WTC11 (cell line): ENCODE measurements around the gene PLD1. TPM values are rescaled to one million over a fixed set of nuclear protein-coding genes. Genes with fewer than 3 reads are reported as not detected.

Experiments used
- ATAC-seq: fragments of 200-7000 bp; cut with Tn5 transposase; 2 replicates; pipeline ENCODE4 v1.10.0; 2021; ENCODE audit warnings: mild to moderate bottlenecking, moderate library complexity
- CTCF ChIA-PET: fragments of 300-600 bp; sonication (Branson Sonifier 250); formaldehyde crosslinking; loops from one replicate; lab custom pipeline; 2021; ENCODE audit warnings: antibody characterized with exemption; lab: Charles Lee
- POLR2A ChIA-PET: fragments of 350-600 bp; sonication (Branson Sonifier 250); formaldehyde crosslinking; loops from one replicate; lab custom pipeline; 2021; ENCODE audit warnings: antibody characterized with exemption; lab: Charles Lee
- DNase-seq: peaks from one replicate; pipeline ENCODE4 v3.0.0; 2021; ENCODE audit warnings: low spot score
- H3K27ac Mint-ChIP-seq: 2 replicates; pipeline ENCODE4 v1.8.0; 2021; ENCODE audit warnings: mixed read lengths
- H3K27me3 Mint-ChIP-seq: 2 replicates; pipeline ENCODE4 v1.8.0; 2021; ENCODE audit warnings: low read depth, mild to moderate bottlenecking, moderate library complexity, mixed read lengths
- H3K36me3 Mint-ChIP-seq: 2 replicates; pipeline ENCODE4 v1.8.0; 2021; ENCODE audit warnings: mixed read lengths
- H3K4me1 Mint-ChIP-seq: 2 replicates; pipeline ENCODE4 v1.8.0; 2022; ENCODE audit warnings: mixed read lengths
- H3K4me3 Mint-ChIP-seq: 2 replicates; pipeline ENCODE4 v1.8.0; 2021; ENCODE audit warnings: mild to moderate bottlenecking, moderate library complexity, mixed read lengths
- H3K9me3 Mint-ChIP-seq: 2 replicates; pipeline ENCODE4 v1.8.0; 2021; ENCODE audit warnings: mixed read lengths
- E2F5 ChIP-seq: sonication (generic); formaldehyde crosslinking; IDR thresholded peaks from 2 replicates; pipeline ENCODE4 v1.8.1; 2022; ENCODE audit warnings: mild to moderate bottlenecking, moderate library complexity, missing genetic modification reagents
- ETV6 ChIP-seq: sonication (generic); formaldehyde crosslinking; IDR thresholded peaks from 2 replicates; pipeline ENCODE4 v1.8.1; 2022; ENCODE audit warnings: mild to moderate bottlenecking, missing genetic modification reagents
- FOXJ3 ChIP-seq: sonication (generic); formaldehyde crosslinking; IDR thresholded peaks from 2 replicates; pipeline ENCODE4 v1.9.0; 2021; ENCODE audit warnings: missing genetic modification reagents, mild to moderate bottlenecking, borderline replicate concordance
- FOXK1 ChIP-seq: sonication (generic); formaldehyde crosslinking; IDR thresholded peaks from 2 replicates; pipeline ENCODE4 v1.8.0; 2022; ENCODE audit warnings: mild to moderate bottlenecking, moderate library complexity, missing genetic modification reagents
- GTF2I ChIP-seq: fragments of 250-450 bp; sonication (Bioruptor Pico); conservative IDR thresholded peaks from 2 replicates; pipeline ENCODE4 v1.4.0; 2021; ENCODE audit warnings: mild to moderate bottlenecking
- JAZF1 ChIP-seq: fragments of 250-450 bp; sonication (Bioruptor Pico); IDR thresholded peaks from 2 replicates; pipeline ENCODE4 v1.9.0; 2021; ENCODE audit warnings: moderate library complexity, mild to moderate bottlenecking, inconsistent platforms
- KAT7 ChIP-seq: sonication (generic); formaldehyde crosslinking; IDR thresholded peaks from 2 replicates; pipeline ENCODE4 v1.8.1; 2023; ENCODE audit warnings: missing genetic modification reagents, mild to moderate bottlenecking, borderline replicate concordance
- MYBL2 ChIP-seq: sonication (generic); formaldehyde crosslinking; IDR thresholded peaks from 2 replicates; pipeline ENCODE4 v1.8.1; 2023; ENCODE audit warnings: mild to moderate bottlenecking, moderate library complexity, missing genetic modification reagents
- NFE2L1 ChIP-seq: sonication (generic); formaldehyde crosslinking; IDR thresholded peaks from 2 replicates; pipeline ENCODE4 v1.8.1; 2023; ENCODE audit warnings: missing genetic modification reagents
- PRDM15 ChIP-seq: sonication (generic); formaldehyde crosslinking; IDR thresholded peaks from 2 replicates; pipeline ENCODE4 v1.8.0; 2022; ENCODE audit warnings: missing genetic modification reagents
- RORB ChIP-seq: fragments of 250-450 bp; sonication (Bioruptor Pico); IDR thresholded peaks from 2 replicates; pipeline ENCODE4 v1.9.0; 2021; ENCODE audit warnings: mild to moderate bottlenecking
- SOX15 ChIP-seq: fragments of 250-450 bp; sonication (Bioruptor Pico); IDR thresholded peaks from 2 replicates; pipeline ENCODE4 v1.9.0; 2021; ENCODE audit warnings: mild to moderate bottlenecking
- ZBTB43 ChIP-seq: sonication (generic); formaldehyde crosslinking; IDR thresholded peaks from 2 replicates; pipeline ENCODE4 v1.8.1; 2023; ENCODE audit warnings: mild to moderate bottlenecking, missing genetic modification reagents
- ZNF423 ChIP-seq: fragments of 250-450 bp; sonication (Bioruptor Pico); IDR thresholded peaks from 2 replicates; pipeline ENCODE4 v2.1.2; 2022; ENCODE audit warnings: mild to moderate bottlenecking, moderate library complexity
- ZNF512 ChIP-seq: sonication (generic); formaldehyde crosslinking; IDR thresholded peaks from 2 replicates; pipeline ENCODE4 v1.8.1; 2022; ENCODE audit warnings: missing genetic modification reagents, borderline replicate concordance
- ZNF671 ChIP-seq: fragments of 250-450 bp; sonication (Bioruptor Pico); IDR thresholded peaks from 2 replicates; pipeline ENCODE4 v1.8.0; 2021; ENCODE audit warnings: mild to moderate bottlenecking
- total RNA-seq: library from RNA; stranded (reverse); gene quantifications from 3 replicates; pipeline ENCODE4 v1.2.3, GENCODE V29; 2021
- TF ChIP-seq, protein P1 (sequence below): sonication (generic); formaldehyde crosslinking; IDR thresholded peaks from 2 replicates; pipeline ENCODE4 v1.8.0; 2022; ENCODE audit warnings: mild to moderate bottlenecking, missing genetic modification reagents
- TF ChIP-seq, protein P2 (sequence below): fragments of 250-450 bp; sonication (Bioruptor Pico); IDR thresholded peaks from 2 replicates; pipeline ENCODE4 v1.9.0; 2021; ENCODE audit warnings: mild to moderate bottlenecking
- TF ChIP-seq, protein P3 (sequence below): sonication (generic); formaldehyde crosslinking; conservative IDR thresholded peaks from 2 replicates; pipeline ENCODE4 v1.8.1; 2022; ENCODE audit warnings: mild to moderate bottlenecking, missing genetic modification reagents

PLD1 gene
- total RNA-seq, 1 experiment from 2014 or later: 4.0 TPM

DNA sequence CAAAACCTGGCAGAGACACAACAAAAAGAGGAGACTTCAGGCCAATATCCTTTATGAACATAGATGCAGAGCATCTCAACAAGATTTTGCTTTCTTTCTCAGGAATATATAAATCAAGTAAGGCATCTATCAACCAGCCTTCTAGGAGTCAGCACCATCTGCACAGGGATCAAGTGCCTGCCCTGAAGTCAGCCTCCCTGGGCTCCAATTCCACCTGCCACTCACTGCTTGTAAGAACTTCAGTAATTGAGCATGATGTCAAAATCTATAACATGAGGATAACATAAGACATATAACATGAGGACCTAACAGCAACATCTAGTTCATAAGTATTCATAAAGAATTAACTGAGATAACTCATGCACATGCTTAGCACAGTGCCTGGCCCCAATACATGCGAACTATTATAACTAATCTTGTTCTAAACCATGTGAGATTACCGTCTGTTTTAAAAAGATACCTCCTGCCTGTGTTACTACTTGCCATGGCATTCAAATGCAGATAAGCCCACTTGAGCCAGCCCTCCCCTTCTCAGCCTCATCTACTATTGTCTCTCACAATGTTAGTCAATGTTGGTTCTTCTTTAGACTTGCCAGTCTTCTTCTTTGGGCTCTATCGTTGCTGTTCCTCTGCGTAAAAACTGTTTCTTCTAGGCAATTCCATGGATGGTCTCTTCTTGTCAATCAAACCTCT, 91.6 kb downstream of the PLD1 start (continued):
- TF ChIP-seq, protein P1, sequence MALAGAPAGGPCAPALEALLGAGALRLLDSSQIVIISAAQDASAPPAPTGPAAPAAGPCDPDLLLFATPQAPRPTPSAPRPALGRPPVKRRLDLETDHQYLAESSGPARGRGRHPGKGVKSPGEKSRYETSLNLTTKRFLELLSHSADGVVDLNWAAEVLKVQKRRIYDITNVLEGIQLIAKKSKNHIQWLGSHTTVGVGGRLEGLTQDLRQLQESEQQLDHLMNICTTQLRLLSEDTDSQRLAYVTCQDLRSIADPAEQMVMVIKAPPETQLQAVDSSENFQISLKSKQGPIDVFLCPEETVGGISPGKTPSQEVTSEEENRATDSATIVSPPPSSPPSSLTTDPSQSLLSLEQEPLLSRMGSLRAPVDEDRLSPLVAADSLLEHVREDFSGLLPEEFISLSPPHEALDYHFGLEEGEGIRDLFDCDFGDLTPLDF (CRISPR knock-in tag): no peak
- TF ChIP-seq NFE2L1 (no peak), JAZF1 (CRISPR knock-in tag) (no peak)

DNA sequence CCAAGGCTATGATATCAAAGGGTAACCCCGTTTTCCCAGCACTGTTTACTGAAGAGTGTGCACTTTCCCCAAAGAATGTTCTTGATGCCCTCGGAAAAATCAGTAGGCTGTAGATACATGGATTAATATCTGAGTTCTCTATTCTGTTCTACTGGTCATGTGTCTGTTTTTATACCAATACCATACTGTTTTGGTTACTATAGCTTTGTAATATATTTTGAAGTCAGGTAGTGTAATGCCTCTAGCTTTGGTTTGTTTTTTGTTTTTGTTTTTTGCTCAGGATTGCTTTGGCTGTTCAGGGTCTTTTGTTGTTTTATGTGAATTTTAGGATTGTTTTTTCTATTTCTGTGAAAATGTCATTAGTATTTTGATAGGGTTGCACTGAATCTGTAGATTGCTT, 95.1 kb downstream of the PLD1 start:
- Mint-ChIP-seq H3K27me3 (no peaks in the 10 kb centered on the region), H3K36me3 (peaks cover 22% of the 10 kb centered on the region), H3K4me1 (peaks cover 25% of the 10 kb centered on the region), H3K9me3 (peaks cover 32% of the 10 kb centered on the region), H3K27ac (no peak overlapping the region), H3K4me3 (no peak overlapping the region)
- no peak for DNase-seq
- POLR2A ChIA-PET: no interaction called here
- TF ChIP-seq GTF2I (no peak), RORB (no peak), MYBL2 (CRISPR knock-in tag) (no peak), FOXJ3 (no peak), ZBTB43 (no peak), E2F5 (no peak), ZNF423 (CRISPR knock-in tag) (no peak), FOXK1 (CRISPR knock-in tag) (no peak)
- TF ChIP-seq, protein P2, sequence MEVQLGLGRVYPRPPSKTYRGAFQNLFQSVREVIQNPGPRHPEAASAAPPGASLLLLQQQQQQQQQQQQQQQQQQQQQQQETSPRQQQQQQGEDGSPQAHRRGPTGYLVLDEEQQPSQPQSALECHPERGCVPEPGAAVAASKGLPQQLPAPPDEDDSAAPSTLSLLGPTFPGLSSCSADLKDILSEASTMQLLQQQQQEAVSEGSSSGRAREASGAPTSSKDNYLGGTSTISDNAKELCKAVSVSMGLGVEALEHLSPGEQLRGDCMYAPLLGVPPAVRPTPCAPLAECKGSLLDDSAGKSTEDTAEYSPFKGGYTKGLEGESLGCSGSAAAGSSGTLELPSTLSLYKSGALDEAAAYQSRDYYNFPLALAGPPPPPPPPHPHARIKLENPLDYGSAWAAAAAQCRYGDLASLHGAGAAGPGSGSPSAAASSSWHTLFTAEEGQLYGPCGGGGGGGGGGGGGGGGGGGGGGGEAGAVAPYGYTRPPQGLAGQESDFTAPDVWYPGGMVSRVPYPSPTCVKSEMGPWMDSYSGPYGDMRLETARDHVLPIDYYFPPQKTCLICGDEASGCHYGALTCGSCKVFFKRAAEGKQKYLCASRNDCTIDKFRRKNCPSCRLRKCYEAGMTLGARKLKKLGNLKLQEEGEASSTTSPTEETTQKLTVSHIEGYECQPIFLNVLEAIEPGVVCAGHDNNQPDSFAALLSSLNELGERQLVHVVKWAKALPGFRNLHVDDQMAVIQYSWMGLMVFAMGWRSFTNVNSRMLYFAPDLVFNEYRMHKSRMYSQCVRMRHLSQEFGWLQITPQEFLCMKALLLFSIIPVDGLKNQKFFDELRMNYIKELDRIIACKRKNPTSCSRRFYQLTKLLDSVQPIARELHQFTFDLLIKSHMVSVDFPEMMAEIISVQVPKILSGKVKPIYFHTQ (CRISPR knock-in tag): no peak
- no peak for ATAC-seq
- CTCF ChIA-PET: no interaction called here

GRCh38 chr3:171712171-171712938, 97.9 kb downstream of the PLD1 start:
- Mint-ChIP-seq H3K36me3 (peaks cover 22% of the 10 kb centered on the region), H3K4me1 (peaks cover 10% of the 10 kb centered on the region), H3K9me3 (peaks cover 27% of the 10 kb centered on the region), H3K4me3 (no peak overlapping the region), H3K27ac (no peak overlapping the region), H3K27me3 (no peaks in the 10 kb centered on the region)
- TF ChIP-seq KAT7 (CRISPR knock-in tag) (no peak), ETV6 (CRISPR knock-in tag) (no peak), PRDM15 (CRISPR knock-in tag) (no peak), ZNF512 (CRISPR knock-in tag) (no peak), SOX15 (CRISPR knock-in tag) (no peak), ZNF671 (no peak)
- TF ChIP-seq, protein P3, sequence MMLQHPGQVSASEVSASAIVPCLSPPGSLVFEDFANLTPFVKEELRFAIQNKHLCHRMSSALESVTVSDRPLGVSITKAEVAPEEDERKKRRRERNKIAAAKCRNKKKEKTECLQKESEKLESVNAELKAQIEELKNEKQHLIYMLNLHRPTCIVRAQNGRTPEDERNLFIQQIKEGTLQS (CRISPR knock-in tag): no peak
- ATAC-seq (no peak), DNase-seq (no peak)
- ChIA-PET POLR2A (no interaction called here), CTCF (no interaction called here)
